ENCODE results near the gene SPCS3.

- TF ChIP-seq EZH2 (IDR thresholded peaks at IDR 0.05; ENCODE audit: insufficient read depth, low read length), result no peak
- TF ChIP-seq, protein P1, sequence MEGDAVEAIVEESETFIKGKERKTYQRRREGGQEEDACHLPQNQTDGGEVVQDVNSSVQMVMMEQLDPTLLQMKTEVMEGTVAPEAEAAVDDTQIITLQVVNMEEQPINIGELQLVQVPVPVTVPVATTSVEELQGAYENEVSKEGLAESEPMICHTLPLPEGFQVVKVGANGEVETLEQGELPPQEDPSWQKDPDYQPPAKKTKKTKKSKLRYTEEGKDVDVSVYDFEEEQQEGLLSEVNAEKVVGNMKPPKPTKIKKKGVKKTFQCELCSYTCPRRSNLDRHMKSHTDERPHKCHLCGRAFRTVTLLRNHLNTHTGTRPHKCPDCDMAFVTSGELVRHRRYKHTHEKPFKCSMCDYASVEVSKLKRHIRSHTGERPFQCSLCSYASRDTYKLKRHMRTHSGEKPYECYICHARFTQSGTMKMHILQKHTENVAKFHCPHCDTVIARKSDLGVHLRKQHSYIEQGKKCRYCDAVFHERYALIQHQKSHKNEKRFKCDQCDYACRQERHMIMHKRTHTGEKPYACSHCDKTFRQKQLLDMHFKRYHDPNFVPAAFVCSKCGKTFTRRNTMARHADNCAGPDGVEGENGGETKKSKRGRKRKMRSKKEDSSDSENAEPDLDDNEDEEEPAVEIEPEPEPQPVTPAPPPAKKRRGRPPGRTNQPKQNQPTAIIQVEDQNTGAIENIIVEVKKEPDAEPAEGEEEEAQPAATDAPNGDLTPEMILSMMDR (IDR thresholded peaks at IDR 0.05; ENCODE audit: insufficient read depth, low read depth, low read length), result no peak
Measured at GRCh38 chr4:176309046-176309445, 10.7 kb upstream of the SPCS3 start.
